Bronchus fibroblast of lung (primary cell): Measurements from ENCODE around the gene PDP2. TPM values are rescaled to one million over a fixed set of nuclear protein-coding genes. Genes with fewer than 3 reads are reported as not detected.

Source experiments
- total RNA-seq: library from RNA; depleted of rRNA; stranded (reverse); fragments of >200 nt; gene quantifications from 2 replicates; pipeline ENCODE4 v1.2.3, GENCODE V29; 2015

Gene PDP2
- total RNA-seq: 1.9 and 6.6 TPM in 2 replicates

GRCh38 chr16:66880288-66881013 is at the start of gene PDP2:
PDP2 (plus strand) TSS chr16:66880515; CDS start chr16:66884285, 3,770 bp downstream.

GRCh38 chr16:66844342-66845079 is 35.8 kb upstream of the PDP2 start, which contains the start of gene CA7:
CA7 (plus strand) TSS chr16:66844414; CDS start chr16:66844488, 74 bp downstream.

GRCh38 chr16:66918803-66919568 is 38.7 kb downstream of the PDP2 start, which contains the start of gene CDH16:
CDH16 (minus strand) TSS chr16:66918885; CDS start chr16:66918065, 820 bp downstream.

GRCh38 chr16:66925322-66925840 is 45.1 kb downstream of the PDP2 start, which contains the start of gene RRAD:
RRAD (minus strand) TSS chr16:66925535; CDS start chr16:66925179, 356 bp downstream.

GRCh38 chr16:66934138-66934838 is 54.0 kb downstream of the PDP2 start, which contains the start of gene CIAO2B:
CIAO2B (minus strand) TSS chr16:66934402; CDS start chr16:66934364, 38 bp downstream.

GRCh38 chr16:66935314-66936011 is 55.1 kb downstream of the PDP2 start, which contains the start of gene CES2:
CES2 (plus strand) TSS chr16:66935516; CDS start chr16:66935636, 120 bp downstream.

Other genes with a start within 250 kb of the PDP2 start
- 5.6 and 7.2 TPM in 2 replicates for gene CMTM4, start 183.8 kb upstream of the PDP2 start, total RNA-seq
- gene DYNC1LI2, start 128.9 kb upstream of the PDP2 start, total RNA-seq: 40.9 and 52.9 TPM in 2 replicates
- not detected in 2 replicates for gene TERB1, start 78.9 kb upstream of the PDP2 start, total RNA-seq
- gene NAE1, start 49.5 kb upstream of the PDP2 start, total RNA-seq: 57.8 and 74.3 TPM in 2 replicates
- not detected in 2 replicates for gene CA7, start 36.1 kb upstream of the PDP2 start, total RNA-seq
- gene CDH16, start 38.4 kb downstream of the PDP2 start, total RNA-seq: not detected in 2 replicates
- 5.4 and 7.6 TPM in 2 replicates for gene RRAD, start 45.0 kb downstream of the PDP2 start, total RNA-seq
- gene CIAO2B, start 53.9 kb downstream of the PDP2 start, total RNA-seq: 180 and 183 TPM in 2 replicates
- gene CES2, start 55.0 kb downstream of the PDP2 start, total RNA-seq: 22.0 and 24.7 TPM in 2 replicates
- gene CES3, start 80.8 kb downstream of the PDP2 start, total RNA-seq: 0.15 and 0.17 TPM in 2 replicates
- gene CES4A, start 108.1 kb downstream of the PDP2 start, total RNA-seq: 0.34 and 0.45 TPM in 2 replicates
- 35.4 and 45.1 TPM in 2 replicates for gene CBFB, start 148.6 kb downstream of the PDP2 start, total RNA-seq
- 9.8 and 13.7 TPM in 2 replicates for gene PHAF1, start 229.4 kb downstream of the PDP2 start, total RNA-seq